ENCODE results near the gene BICD1.
A peak's percentile ranks its signal among the peaks of the same experiment; 100 is the strongest.

DNA sequence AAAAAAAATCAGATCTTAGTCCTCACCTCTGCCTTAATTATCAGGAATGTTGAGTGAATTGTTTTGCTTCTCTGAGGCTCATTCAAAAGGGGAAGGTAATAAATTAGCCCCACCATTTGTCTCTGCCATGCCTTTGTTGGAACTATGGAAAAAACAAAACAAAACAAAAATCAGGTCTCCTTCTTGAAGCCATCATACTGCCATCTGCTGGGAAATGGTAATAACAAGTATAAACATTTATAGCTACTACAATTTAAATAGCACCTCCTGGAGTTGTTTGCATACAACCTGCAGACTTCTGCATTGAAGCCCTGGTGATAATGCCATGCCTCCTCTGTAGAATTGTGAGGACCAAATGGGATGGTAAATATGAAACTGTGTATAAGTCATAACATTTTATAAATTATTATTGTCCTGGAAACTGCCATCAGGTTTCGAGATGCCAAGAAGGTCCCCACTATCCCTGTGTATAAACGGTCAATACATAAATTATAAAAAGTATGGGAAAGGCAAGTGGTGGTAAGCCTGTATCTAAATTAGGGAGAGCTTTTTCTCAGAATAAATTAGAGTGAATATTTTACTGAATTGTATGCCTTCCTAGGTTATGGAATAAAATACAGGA is 205.5 kb downstream of the BICD1 start:
- peak; percentile 84 for TF ChIP-seq CTCF (conservative IDR thresholded peaks at IDR 0.05)
- no peak for TF ChIP-seq ZFX (IDR thresholded peaks at IDR 0.05)
